H1 (cell line): Measurements from ENCODE around the gene ANKRD6.

Experiments
- CEBPB ChIP-seq: IDR thresholded peaks from 2 replicates; pipeline ENCODE4 v1.6.1; 2012; ENCODE audit warnings: low read depth, low read length
- EP300 ChIP-seq, 2 experiments: IDR thresholded peaks; 1 replicate in 1 of 2; 2 replicates in 1 of 2; pipeline ENCODE4 v1.6.1; 2011 to 2012; ENCODE audit warnings: low read depth in 2 of 2, low read length in 2 of 2, mild to moderate bottlenecking in 2 of 2, borderline replicate concordance in 1 of 2, inconsistent platforms in 1 of 2, moderate library complexity in 1 of 2
- EZH2 ChIP-seq: fragments of 200-600 bp; sonication (generic); IDR thresholded peaks from 2 replicates; pipeline ENCODE4 v1.7.1; 2012; ENCODE audit warnings: low read depth, mild to moderate bottlenecking, moderate library complexity, low read length, inconsistent platforms; ENCODE audit not compliant: severe bottlenecking
- FOSL1 ChIP-seq: IDR thresholded peaks from 2 replicates; pipeline ENCODE4 v1.6.1; 2011; ENCODE audit warnings: mild to moderate bottlenecking, low read depth, low read length, moderate library complexity; ENCODE audit not compliant: insufficient read depth
- RNF2 ChIP-seq: fragments of 200-900, 300-1000 bp; sonication (generic); IDR thresholded peaks from 2 replicates; pipeline ENCODE4 v1.7.1; 2016; ENCODE audit warnings: borderline replicate concordance, low read depth, mild to moderate bottlenecking, antibody characterized with exemption, low read length; ENCODE audit not compliant: poor library complexity, severe bottlenecking; ENCODE audit errors: missing control alignments
- TAF1 ChIP-seq: IDR thresholded peaks from 2 replicates; pipeline ENCODE4 v1.6.1; 2011; ENCODE audit warnings: mild to moderate bottlenecking, low read depth, low read length
- TF ChIP-seq, protein P1 (sequence below), 3 experiments: IDR thresholded peaks; 1 replicate in 2 of 3; 2 replicates in 1 of 3; pipeline versions ENCODE4 v1.5.1 to v1.6.1; 2011; ENCODE audit warnings: low read length in 3 of 3, mild to moderate bottlenecking in 3 of 3, inconsistent platforms in 2 of 3, low read depth in 1 of 3, moderate library complexity in 1 of 3; ENCODE audit not compliant: insufficient read depth in 1 of 3; ENCODE audit errors: control extremely low read depth in 1 of 3
- TF ChIP-seq, protein P2 (sequence below): IDR thresholded peaks from 2 replicates; pipeline ENCODE4 v1.6.1; 2012; ENCODE audit warnings: low read length, inconsistent platforms

DNA sequence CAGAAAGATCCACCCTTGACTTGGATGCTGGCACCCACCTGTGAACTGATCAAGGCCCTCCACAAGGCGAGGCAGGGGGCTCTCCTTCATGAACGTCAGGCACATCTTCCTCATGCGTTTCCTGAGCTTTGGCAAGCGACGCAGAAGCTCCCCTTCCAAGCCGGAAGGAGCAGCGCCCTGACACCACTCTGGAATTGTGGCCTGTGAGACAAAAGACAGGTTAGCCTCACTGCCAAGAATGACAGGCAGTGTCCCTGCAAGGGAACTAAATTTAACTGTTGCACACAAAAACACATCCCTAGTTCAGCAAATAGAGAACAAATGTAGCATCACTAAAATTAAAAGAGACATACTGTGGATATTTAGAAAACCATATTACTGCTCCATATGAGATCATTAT, 247.6 kb downstream of the ANKRD6 start:
- TF ChIP-seq, protein P1, sequence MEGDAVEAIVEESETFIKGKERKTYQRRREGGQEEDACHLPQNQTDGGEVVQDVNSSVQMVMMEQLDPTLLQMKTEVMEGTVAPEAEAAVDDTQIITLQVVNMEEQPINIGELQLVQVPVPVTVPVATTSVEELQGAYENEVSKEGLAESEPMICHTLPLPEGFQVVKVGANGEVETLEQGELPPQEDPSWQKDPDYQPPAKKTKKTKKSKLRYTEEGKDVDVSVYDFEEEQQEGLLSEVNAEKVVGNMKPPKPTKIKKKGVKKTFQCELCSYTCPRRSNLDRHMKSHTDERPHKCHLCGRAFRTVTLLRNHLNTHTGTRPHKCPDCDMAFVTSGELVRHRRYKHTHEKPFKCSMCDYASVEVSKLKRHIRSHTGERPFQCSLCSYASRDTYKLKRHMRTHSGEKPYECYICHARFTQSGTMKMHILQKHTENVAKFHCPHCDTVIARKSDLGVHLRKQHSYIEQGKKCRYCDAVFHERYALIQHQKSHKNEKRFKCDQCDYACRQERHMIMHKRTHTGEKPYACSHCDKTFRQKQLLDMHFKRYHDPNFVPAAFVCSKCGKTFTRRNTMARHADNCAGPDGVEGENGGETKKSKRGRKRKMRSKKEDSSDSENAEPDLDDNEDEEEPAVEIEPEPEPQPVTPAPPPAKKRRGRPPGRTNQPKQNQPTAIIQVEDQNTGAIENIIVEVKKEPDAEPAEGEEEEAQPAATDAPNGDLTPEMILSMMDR (IDR thresholded peaks at IDR 0.05; ENCODE audit: control extremely low read depth in 1 of 3, insufficient read depth in 1 of 3, low read depth in 1 of 3, low read length in 3 of 3), result no peak
- no peak for TF ChIP-seq TAF1
- TF ChIP-seq CEBPB, result no peak
- TF ChIP-seq EZH2, result no peak
- no peak for TF ChIP-seq RNF2
- TF ChIP-seq EP300 (IDR thresholded peaks at IDR 0.05; ENCODE audit: borderline replicate concordance in 1 of 2, low read depth in 2 of 2, low read length in 2 of 2), result no peak
- TF ChIP-seq, protein P2, sequence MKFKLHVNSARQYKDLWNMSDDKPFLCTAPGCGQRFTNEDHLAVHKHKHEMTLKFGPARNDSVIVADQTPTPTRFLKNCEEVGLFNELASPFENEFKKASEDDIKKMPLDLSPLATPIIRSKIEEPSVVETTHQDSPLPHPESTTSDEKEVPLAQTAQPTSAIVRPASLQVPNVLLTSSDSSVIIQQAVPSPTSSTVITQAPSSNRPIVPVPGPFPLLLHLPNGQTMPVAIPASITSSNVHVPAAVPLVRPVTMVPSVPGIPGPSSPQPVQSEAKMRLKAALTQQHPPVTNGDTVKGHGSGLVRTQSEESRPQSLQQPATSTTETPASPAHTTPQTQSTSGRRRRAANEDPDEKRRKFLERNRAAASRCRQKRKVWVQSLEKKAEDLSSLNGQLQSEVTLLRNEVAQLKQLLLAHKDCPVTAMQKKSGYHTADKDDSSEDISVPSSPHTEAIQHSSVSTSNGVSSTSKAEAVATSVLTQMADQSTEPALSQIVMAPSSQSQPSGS, result no peak
- no peak for TF ChIP-seq FOSL1
